Activated naive CD8-positive, alpha-beta T cell (primary cell): ENCODE data around the gene MTHFD2L.
A peak's percentile ranks its signal among the peaks of the same experiment; 100 is the strongest.

Experiments
- H3K27ac Mint-ChIP-seq: one replicate; pipeline ENCODE4 v1.8.0; 2021; ENCODE audit warnings: mixed read lengths
- H3K27me3 Mint-ChIP-seq: one replicate; pipeline ENCODE4 v1.8.0; 2021; ENCODE audit warnings: mixed read lengths
- H3K36me3 Mint-ChIP-seq: one replicate; pipeline ENCODE4 v1.8.0; 2021; ENCODE audit warnings: mixed read lengths
- H3K4me1 Mint-ChIP-seq: one replicate; pipeline ENCODE4 v1.8.0; 2021; ENCODE audit warnings: low read depth, mixed read lengths
- H3K4me3 Mint-ChIP-seq: one replicate; pipeline ENCODE4 v1.8.0; 2021; ENCODE audit warnings: mild to moderate bottlenecking, mixed read lengths
- H3K9me3 Mint-ChIP-seq: one replicate; pipeline ENCODE4 v1.8.0; 2021; ENCODE audit warnings: low read depth, mixed read lengths

MTHFD2L gene

DNA sequence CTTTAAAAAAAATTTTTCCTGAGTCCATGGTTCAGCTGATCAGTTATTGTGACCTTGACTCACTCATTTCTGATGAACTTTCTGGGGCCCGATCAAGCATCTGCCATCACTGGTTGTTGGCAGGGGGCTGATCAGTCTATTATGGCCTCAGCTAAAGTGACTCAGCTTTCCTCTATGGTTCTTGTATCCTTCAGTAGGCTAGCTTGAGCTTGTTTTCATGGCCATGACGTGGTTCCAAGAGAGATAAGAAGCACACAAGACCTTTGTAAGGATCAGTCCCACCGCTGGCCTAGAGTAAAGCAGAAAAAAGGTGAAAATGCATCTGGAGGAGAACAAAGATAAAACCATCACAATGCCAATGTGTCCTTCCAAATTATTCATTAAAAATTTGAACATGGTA is 120.6 kb downstream of the MTHFD2L start:
- Mint-ChIP-seq H3K27me3 (no peaks in the 10 kb centered on the region), H3K4me1 (no peaks in the 10 kb centered on the region), H3K4me3 (no peak overlapping the region), H3K27ac (no peak overlapping the region), H3K36me3 (peaks cover 10% of the 10 kb centered on the region), H3K9me3 (no peaks in the 10 kb centered on the region)

DNA sequence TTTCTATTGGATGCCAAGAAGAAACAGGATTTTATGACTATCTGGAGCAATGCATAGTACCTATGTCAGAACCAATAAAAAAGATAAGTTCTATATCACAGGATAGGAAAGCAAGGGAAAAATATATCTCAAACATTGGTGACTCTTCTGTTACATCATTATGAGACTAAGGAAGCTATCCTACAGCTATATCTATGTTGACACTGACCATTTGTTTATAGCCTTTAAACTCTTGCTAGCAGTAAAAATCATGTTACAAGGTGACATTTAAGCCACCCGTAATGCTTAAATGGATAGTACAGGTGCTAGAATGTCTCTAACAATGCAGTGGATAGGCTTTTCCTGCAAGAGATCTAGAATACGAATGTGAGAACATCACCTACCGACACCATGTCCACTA is 121.8 kb downstream of the MTHFD2L start:
- Mint-ChIP-seq H3K4me1 (no peaks in the 10 kb centered on the region), H3K9me3 (no peaks in the 10 kb centered on the region), H3K4me3 (no peak overlapping the region), H3K27me3 (no peaks in the 10 kb centered on the region), H3K27ac (no peak overlapping the region), H3K36me3 (peaks cover 10% of the 10 kb centered on the region)

DNA sequence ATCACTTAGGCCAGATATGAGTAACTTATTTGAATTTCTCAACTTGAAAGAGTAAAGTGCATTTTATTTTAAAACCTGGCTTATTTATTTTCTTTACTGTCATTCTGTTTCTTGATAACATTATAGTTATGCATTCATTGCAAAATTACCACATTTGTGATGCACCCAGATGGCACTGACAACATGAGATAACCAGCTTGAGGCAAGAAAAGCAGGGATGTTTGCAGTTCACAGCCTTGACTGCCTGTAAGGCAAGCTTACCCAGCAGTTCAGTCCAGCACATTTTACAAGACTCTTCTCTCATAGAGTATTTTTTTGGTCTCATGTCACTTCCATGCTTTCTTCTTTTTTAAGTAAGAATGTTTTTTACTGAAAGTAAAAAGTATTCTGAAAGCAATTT is 125.0 kb downstream of the MTHFD2L start:
- Mint-ChIP-seq H3K4me3 (no peak overlapping the region), H3K27me3 (no peaks in the 10 kb centered on the region), H3K9me3 (no peaks in the 10 kb centered on the region), H3K4me1 (no peaks in the 10 kb centered on the region), H3K27ac (no peak overlapping the region), H3K36me3 (peaks cover 10% of the 10 kb centered on the region)

DNA sequence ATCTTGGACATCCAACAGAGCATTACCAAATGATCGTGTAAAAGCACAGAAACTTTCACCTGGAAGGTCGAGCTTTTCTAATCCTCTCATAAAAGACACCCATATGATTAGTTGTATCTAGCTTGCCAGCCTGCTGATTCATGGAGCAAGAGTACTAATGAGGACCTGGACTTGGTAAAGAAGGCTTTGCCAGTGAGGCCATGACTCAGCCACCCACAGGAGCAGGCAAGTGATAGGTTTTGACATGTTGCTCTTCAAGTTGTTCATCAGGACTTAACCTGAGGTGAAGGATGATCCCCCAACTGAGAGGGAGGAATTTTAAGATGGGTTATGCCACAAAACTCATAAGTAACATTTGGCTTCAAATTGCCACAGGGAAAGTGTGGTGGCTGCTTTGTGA is 125.7 kb downstream of the MTHFD2L start:
- Mint-ChIP-seq H3K27ac (no peak overlapping the region), H3K4me3 (no peak overlapping the region), H3K36me3 (peaks cover 10% of the 10 kb centered on the region), H3K9me3 (no peaks in the 10 kb centered on the region), H3K27me3 (no peaks in the 10 kb centered on the region), H3K4me1 (no peaks in the 10 kb centered on the region)

DNA sequence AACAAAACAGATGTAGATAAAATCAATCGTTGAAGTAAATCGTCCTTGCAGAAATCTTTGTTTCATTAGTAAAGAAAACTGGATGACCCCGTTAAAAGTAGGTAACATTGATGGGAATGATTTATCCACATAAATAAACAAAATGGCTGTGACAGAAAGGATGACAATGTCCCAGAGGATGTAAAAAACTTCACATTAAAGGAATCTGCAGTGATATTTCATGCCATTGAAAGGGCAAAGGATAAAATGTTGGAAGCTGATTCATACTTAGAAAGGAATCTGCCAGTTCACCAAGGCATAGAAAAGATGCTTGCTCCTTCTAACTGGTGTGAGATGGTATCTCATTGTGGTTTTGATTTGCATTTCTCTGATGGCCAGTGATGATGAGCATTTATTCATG is 126.1 kb downstream of the MTHFD2L start:
- H3K27me3 Mint-ChIP-seq = no peaks in the 10 kb centered on the region
- H3K36me3 Mint-ChIP-seq = peaks cover 13% of the 10 kb centered on the region
- H3K4me3 Mint-ChIP-seq = no peak overlapping the region
- no peaks in the 10 kb centered on the region for H3K4me1 Mint-ChIP-seq
- H3K9me3 Mint-ChIP-seq = no peaks in the 10 kb centered on the region
- no peak overlapping the region for H3K27ac Mint-ChIP-seq

DNA sequence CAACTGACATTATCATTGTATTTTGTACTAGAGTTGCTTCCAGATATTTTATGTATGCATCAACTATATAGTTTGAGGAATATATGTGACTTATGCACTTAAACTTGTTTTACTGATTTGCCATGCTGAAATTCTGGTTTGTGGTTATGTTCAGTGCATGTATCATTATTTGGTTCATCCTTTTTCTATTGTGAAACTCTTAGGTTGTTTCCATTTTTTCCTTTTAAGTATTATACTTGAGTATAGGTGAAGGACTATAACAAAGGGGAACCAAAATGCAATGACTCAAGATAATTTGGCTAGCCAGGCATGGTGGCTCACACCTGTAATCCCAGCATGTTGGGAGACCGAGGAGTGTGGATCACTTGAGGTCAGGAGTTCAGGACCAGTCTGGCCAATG is 129.2 kb downstream of the MTHFD2L start:
- H3K9me3 Mint-ChIP-seq = no peaks in the 10 kb centered on the region
- no peaks in the 10 kb centered on the region for H3K27me3 Mint-ChIP-seq
- no peaks in the 10 kb centered on the region for H3K4me1 Mint-ChIP-seq
- no peak overlapping the region for H3K27ac Mint-ChIP-seq
- no peak overlapping the region for H3K4me3 Mint-ChIP-seq
- H3K36me3 Mint-ChIP-seq = peaks cover 17% of the 10 kb centered on the region

DNA sequence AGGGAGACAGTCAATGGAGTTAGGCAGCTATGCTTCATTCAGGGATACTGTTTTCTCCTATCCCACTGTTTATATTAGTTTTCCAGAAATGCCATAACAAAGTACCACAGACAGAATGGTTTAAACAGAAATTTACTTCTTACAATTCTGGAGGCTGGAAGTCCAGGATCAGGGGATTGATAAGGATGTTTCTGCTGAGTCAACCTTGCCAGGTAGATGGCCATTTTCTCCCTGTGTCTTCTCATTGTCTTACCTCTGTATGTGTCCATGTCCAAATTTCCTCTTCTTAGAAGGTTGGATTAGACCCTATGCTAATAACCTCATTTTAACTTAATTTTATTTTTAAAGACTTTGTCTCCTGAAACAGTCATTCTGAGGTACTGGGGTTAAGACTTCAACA is 129.9 kb downstream of the MTHFD2L start:
- H3K27me3 Mint-ChIP-seq = no peaks in the 10 kb centered on the region
- H3K36me3 Mint-ChIP-seq = peaks cover 20% of the 10 kb centered on the region
- no peaks in the 10 kb centered on the region for H3K9me3 Mint-ChIP-seq
- no peak overlapping the region for H3K27ac Mint-ChIP-seq
- no peak overlapping the region for H3K4me3 Mint-ChIP-seq
- H3K4me1 Mint-ChIP-seq = no peaks in the 10 kb centered on the region

DNA sequence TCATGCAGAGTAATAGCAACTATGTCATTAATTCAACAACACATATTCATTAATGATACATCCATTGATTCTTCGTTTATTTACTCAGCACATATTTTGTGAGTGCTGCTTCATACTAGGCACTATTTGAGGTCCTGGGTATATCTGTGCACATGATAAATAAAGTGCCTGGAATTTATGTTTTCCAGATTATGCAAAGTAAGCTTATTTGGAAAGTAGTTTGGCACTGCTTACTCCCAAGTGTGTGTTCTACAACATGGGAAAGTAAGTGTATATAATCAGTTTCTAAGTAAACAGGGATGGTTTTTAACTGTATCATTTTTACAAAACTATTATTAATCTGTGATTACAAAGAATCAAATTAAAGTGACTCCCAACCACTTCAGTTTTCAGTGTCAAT is 133.6 kb downstream of the MTHFD2L start:
- Mint-ChIP-seq H3K36me3 (peaks cover 29% of the 10 kb centered on the region), H3K27me3 (no peaks in the 10 kb centered on the region), H3K4me1 (no peaks in the 10 kb centered on the region), H3K9me3 (no peaks in the 10 kb centered on the region), H3K4me3 (no peak overlapping the region), H3K27ac (no peak overlapping the region)

DNA sequence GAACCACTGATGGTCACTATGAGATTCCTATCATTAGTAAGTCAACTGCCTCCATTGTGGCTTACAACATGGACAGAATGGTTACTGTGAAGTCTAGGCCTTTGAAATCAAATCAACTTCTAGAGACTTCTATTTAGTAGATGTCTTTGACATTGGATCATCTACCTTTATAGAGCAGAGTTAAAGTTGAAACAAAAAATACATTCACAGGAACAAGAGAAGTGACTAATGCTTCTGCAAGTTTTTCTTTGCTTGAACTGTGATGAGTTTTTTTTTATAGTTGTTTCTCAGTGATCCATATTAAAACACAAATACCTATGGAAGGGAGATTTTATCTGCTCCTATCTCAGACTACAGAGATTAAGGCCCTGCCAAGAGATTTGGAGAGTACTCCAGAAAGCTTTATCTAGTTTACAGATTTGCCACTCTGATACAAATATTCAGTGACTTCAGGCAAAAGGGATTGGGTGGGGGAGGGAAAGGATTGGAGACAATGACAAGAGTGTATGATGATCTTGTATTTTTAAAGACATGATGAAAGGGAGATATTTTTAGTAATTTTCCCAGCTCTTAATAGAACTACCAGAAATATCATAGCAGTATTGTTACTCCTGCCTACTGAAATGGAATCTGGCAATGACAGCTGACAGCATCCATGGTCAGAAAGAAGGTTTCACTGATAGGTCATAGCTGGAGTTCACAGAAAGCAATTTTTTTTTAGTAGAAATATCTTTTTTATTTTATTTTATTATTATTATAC is 134.4 kb downstream of the MTHFD2L start:
- Mint-ChIP-seq H3K27me3 (no peaks in the 10 kb centered on the region), H3K36me3 (peaks cover 29% of the 10 kb centered on the region), H3K4me3 (no peak overlapping the region), H3K9me3 (no peaks in the 10 kb centered on the region), H3K4me1 (no peaks in the 10 kb centered on the region), H3K27ac (no peak overlapping the region)

DNA sequence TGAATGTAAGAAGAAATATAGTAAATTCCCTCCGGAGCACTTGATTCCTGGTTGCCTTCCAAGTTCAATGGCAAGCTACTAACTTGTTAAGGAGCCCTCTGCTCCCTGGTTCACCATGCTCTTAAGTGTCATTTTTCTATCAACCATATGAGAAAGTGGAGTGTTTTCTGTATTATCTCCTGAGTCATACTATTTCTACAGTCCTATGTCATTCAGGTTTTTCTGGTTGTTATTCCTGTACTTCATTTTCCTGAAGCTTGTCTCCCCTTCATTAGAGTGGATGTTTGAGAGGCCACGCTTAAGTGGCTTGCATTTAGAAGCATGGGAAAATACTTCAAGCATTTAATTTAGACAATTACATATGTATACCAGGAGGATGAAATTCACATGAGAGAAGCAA is 135.6 kb downstream of the MTHFD2L start:
- H3K9me3 Mint-ChIP-seq = no peaks in the 10 kb centered on the region
- no peaks in the 10 kb centered on the region for H3K4me1 Mint-ChIP-seq
- peaks cover 29% of the 10 kb centered on the region for H3K36me3 Mint-ChIP-seq
- H3K27ac Mint-ChIP-seq = no peak overlapping the region
- no peaks in the 10 kb centered on the region for H3K27me3 Mint-ChIP-seq
- no peak overlapping the region for H3K4me3 Mint-ChIP-seq

DNA sequence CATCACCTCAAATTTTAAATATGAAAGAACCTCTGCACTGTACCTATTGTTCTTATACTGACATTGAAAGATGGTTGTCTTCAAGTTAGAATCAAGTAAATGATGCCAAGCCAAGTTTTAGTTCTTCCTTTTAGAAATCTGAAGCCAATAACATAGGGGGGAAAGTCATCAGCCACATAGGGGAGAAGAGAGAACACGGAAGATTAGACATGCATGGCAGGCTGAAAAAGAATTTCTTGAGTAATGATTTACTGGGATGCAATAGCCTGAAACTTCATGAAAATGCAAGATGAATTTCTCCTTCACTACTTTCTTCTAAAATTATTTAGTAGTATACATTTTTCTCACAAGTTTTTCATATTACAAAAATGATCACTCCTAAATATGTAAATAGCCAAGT is 136.8 kb downstream of the MTHFD2L start:
- Mint-ChIP-seq H3K27ac (no peak overlapping the region), H3K4me3 (no peak overlapping the region), H3K4me1 (no peaks in the 10 kb centered on the region), H3K36me3 (peaks cover 22% of the 10 kb centered on the region), H3K27me3 (no peaks in the 10 kb centered on the region), H3K9me3 (no peaks in the 10 kb centered on the region)

DNA sequence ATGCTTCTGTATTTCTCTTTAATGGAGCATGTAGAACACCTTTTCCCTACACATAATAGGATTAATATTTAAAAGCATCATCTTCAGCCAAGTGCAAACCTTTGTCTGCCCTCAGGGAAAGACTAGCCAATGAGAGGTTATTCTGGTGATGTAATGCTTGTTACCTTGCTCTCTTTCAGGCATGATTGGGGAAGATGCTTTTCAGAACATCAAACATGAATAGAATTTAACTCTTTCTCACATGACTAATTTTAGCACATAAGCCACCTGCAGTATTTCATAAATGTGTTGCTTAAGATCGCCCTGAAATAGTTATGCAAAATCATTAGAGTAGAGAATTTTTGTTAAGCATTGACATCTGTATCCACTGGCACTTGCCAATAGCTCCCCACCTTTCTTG is 139.6 kb downstream of the MTHFD2L start:
- Mint-ChIP-seq H3K4me3 (no peak overlapping the region), H3K9me3 (no peaks in the 10 kb centered on the region), H3K27me3 (no peaks in the 10 kb centered on the region), H3K27ac (no peak overlapping the region), H3K36me3 (peaks cover 12% of the 10 kb centered on the region), H3K4me1 (no peaks in the 10 kb centered on the region)

DNA sequence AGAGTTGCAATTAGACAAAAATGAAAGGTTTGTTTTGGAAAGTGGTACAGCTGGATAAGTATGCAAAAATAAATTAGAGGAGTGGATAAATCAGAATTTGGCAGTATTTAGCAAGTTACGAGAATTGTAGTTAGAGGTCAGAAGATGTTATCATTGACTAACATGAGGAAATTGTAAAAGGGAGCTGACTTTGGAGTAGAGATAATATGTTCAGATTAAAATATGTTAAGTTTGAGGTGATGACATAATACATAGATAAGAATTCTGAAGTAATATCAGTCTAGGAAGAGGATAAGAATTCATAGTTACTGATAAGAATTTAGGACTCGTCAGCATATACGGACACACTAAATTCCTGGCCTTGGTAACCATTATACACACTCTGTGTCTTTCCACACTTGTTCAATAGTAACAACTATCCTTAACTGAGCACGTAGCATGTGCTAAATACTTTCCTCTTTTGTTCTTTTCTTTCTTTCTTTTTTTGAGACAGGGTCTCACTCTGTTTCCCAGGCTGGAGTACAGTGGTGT is 146.2 kb downstream of the MTHFD2L start:
- Mint-ChIP-seq H3K4me3 (no peak overlapping the region), H3K9me3 (no peaks in the 10 kb centered on the region), H3K4me1 (peaks cover 9% of the 10 kb centered on the region), H3K36me3 (peaks cover 2% of the 10 kb centered on the region), H3K27ac (no peak overlapping the region), H3K27me3 (no peaks in the 10 kb centered on the region)

DNA sequence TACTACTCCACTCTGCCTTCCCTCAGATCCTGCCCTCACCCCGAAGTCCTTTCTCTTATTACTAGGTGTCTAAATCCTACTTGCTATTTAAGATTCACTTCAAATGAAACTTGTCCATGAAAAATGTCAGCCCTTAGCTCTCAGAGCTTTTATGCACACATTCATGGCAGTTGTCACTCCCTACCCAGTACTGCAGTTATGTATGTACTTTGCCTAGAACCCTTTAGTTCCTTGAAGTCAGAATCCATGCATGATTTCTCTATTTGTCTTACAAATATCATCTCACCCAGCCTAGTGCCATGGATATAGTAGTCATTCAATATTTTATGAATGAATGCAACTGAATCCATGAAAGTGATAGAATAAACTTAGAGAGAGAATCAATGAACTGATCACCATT is 147.1 kb downstream of the MTHFD2L start:
- H3K27me3 Mint-ChIP-seq = no peaks in the 10 kb centered on the region
- no peaks in the 10 kb centered on the region for H3K9me3 Mint-ChIP-seq

DNA sequence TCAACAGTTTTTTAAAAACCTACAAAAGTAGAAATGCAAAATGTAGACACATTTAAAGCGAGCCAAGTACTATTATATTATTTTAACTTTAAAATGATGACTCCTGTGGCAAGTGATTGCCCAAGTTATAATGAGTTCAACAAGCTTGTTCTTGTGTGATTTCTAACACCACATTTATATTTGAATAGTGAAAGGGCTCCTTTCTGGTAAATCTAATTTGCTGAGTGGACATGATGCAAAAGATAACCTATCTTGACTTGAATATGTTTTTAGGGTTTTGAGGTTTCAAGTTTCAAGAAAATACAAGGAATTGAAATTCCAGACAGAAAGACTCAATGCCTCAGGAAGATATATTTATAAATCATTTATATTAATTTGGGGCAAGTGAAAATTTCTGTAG is 149.3 kb downstream of the MTHFD2L start:
- Mint-ChIP-seq H3K4me3 (no peak overlapping the region), H3K36me3 (no peaks in the 10 kb centered on the region), H3K9me3 (no peaks in the 10 kb centered on the region), H3K4me1 (peaks cover 12% of the 10 kb centered on the region), H3K27ac (no peak overlapping the region), H3K27me3 (no peaks in the 10 kb centered on the region)

More for the DNA sequence above, 147.1 kb downstream of the MTHFD2L start:
- peaks cover 12% of the 10 kb centered on the region for H3K4me1 Mint-ChIP-seq
- H3K36me3 Mint-ChIP-seq = peaks cover 2% of the 10 kb centered on the region
- H3K27ac Mint-ChIP-seq = no peak overlapping the region
- H3K4me3 Mint-ChIP-seq = no peak overlapping the region

DNA sequence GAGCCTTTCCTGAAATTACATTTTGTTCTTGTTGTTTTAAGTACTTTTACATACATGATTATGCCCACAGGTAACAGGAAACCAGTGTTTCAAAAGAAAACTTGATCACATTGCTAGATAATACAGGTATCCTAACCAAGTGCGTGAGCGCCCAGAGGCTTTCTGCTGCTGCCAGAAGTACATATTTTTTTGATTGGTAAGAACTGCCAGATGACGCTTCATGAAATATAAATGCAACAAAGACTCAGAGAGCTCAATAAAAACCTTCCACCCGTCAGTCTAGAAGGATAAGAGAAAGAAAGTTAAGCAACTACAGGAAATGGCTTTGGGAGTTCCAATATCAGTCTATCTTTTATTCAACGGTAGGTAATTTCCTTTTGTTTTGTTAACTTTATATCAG is 150.3 kb downstream of the MTHFD2L start, which contains the start of gene EPGN:
EPGN (plus strand) TSS at position 256 of the 400 bp plus-strand sequence; CDS start at position 320, 64 bp downstream.
- Mint-ChIP-seq H3K36me3 (no peaks in the 10 kb centered on the region), H3K4me3 (peak within 1 kb of the TSS; percentile 8), H3K27ac (no peak within 1 kb of the TSS), H3K4me1 (peaks cover 12% of the 10 kb centered on the region), H3K9me3 (no peaks in the 10 kb centered on the region), H3K27me3 (no peaks in the 10 kb centered on the region)
